Gastroesophageal sphincter (tissue), 4 donors: ENCODE results near the gene LINC01488. TPM values are rescaled to one million over a fixed set of nuclear protein-coding genes. Genes with fewer than 3 reads are reported as not detected.

Experiments used
- ATAC-seq: fragments of 150-250 bp; one replicate; pipeline ENCODE4 v1.9.1; 2016; ENCODE audit warnings: mild to moderate bottlenecking, moderate library complexity
- H3K27ac ChIP-seq, 4 donors: fragments of 200-600 bp; sonication (generic) in 3 of 4; 1 replicate in 3 of 4; 2 replicates in 1 of 4; pipeline ENCODE4 v1.5.1; 2016 to 2019
- H3K27me3 ChIP-seq: fragments of 200-600 bp; sonication (generic); one replicate; pipeline ENCODE4 v1.5.1; 2019
- H3K36me3 ChIP-seq, 2 donors: fragments of 200-600 bp; sonication (generic); one replicate each; pipeline ENCODE4 v1.5.1; 2019; ENCODE audit warnings: control low read depth in 1 of 2
- H3K4me1 ChIP-seq, 3 donors: fragments of 200-600 bp; sonication (generic); 1 replicate in 2 of 3; 2 replicates in 1 of 3; pipeline ENCODE4 v1.5.1; 2016 to 2019; ENCODE audit warnings: control low read depth in 2 of 3
- H3K4me3 ChIP-seq, 2 donors: fragments of 200-600 bp; sonication (generic); one replicate each; pipeline ENCODE4 v1.5.1; 2019; ENCODE audit warnings: mild to moderate bottlenecking in 1 of 2, moderate library complexity in 1 of 2
- H3K9me3 ChIP-seq, 3 donors: fragments of 200-600 bp; sonication (generic); one replicate each; pipeline ENCODE4 v1.5.1; 2017 to 2019; ENCODE audit warnings: control low read depth in 2 of 3
- EP300 ChIP-seq: sonication (generic); formaldehyde crosslinking; IDR thresholded peaks from one replicate; pipeline ENCODE4 v1.6.1; 2017; ENCODE audit warnings: antibody characterized with exemption, mild to moderate bottlenecking
- POLR2A ChIP-seq, 2 donors: fragments of 450-650 bp; IDR thresholded peaks; one replicate each; pipeline ENCODE4 v1.6.1; 2017; ENCODE audit warnings: antibody characterized with exemption in 2 of 2, mild to moderate bottlenecking in 2 of 2, moderate library complexity in 1 of 2
- POLR2AphosphoS5 ChIP-seq: sonication (generic); formaldehyde crosslinking; IDR thresholded peaks from one replicate; pipeline ENCODE4 v1.6.1; 2017; ENCODE audit warnings: antibody characterized with exemption
- WGBS, 2 donors: methylation state at CpG; one replicate each; pipeline ENCODE4 v1.1.5; 2018; ENCODE audit warnings: low coverage in 1 of 2; 5-methylcytosine and 5-hydroxymethylcytosine counted together
- total RNA-seq, 4 donors: library from RNA; depleted of rRNA; stranded (reverse); fragments of >200 nt; gene quantifications; one replicate each; pipeline ENCODE4 v1.1.0, GENCODE V29; 2016
- TF ChIP-seq, protein P1 (sequence below), 4 experiments: fragments of 200-600 bp in 2 of 4; fragments of 450-650 bp in 2 of 4; sonication (generic) in 1 of 4; IDR thresholded peaks; one replicate each; pipeline ENCODE4 v1.5.1; 2017 to 2019; ENCODE audit warnings: antibody characterized with exemption in 4 of 4, mild to moderate bottlenecking in 2 of 4, moderate library complexity in 2 of 4

The LINC01488 gene
- total RNA-seq, 4 donors from 2014 or later, result not detected

DNA sequence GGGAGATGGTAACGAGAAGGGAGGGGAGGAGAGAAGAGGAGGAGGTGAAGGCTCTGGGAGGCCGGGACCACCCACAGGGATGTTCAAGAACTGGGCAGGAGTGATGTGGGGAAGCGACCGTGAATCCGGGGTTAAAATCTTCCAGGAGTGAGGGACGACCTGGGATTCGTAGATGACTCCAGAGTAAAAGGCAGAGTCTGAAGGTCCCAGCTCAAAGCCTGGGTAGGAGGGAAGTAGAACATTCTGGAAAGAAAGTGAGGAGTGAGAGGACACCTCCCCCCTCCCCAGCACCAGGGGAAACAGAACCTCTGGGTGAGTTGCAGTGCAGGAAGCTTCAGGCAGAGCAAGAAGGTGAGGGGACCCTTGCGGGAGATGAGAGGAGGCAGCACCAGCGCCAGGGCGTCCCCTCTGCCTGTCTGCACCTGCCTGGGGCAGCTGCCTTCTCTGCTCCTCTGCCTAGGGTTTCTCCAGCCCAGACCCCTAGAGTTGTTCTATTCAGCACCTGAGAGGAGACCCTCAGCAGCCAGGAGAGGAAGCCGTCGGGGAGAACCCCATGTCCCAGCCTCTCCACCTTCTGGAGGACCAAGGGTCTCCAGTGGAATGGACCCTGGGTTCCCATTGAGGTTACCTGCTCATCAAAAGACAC, 49.7 kb downstream of the LINC01488 start:
- Histone ChIP-seq H3K36me3 (no peaks in the 10 kb centered on the region), H3K4me3 (no peak overlapping the region), H3K27ac (no peak overlapping the region), H3K4me1 (no peaks in the 10 kb centered on the region), H3K9me3 (no peaks in the 10 kb centered on the region), H3K27me3 (peaks cover 8% of the 10 kb centered on the region)
- WGBS, 2 donors, result 66 to 70% methylated on average over 7 to 10 of the region's 12 CpGs
- TF ChIP-seq, protein P1, sequence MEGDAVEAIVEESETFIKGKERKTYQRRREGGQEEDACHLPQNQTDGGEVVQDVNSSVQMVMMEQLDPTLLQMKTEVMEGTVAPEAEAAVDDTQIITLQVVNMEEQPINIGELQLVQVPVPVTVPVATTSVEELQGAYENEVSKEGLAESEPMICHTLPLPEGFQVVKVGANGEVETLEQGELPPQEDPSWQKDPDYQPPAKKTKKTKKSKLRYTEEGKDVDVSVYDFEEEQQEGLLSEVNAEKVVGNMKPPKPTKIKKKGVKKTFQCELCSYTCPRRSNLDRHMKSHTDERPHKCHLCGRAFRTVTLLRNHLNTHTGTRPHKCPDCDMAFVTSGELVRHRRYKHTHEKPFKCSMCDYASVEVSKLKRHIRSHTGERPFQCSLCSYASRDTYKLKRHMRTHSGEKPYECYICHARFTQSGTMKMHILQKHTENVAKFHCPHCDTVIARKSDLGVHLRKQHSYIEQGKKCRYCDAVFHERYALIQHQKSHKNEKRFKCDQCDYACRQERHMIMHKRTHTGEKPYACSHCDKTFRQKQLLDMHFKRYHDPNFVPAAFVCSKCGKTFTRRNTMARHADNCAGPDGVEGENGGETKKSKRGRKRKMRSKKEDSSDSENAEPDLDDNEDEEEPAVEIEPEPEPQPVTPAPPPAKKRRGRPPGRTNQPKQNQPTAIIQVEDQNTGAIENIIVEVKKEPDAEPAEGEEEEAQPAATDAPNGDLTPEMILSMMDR (IDR thresholded peaks at IDR 0.05), result no peak
- TF ChIP-seq POLR2A (IDR thresholded peaks at IDR 0.05), result no peak
- no peak for TF ChIP-seq EP300
- no peak for TF ChIP-seq POLR2AphosphoS5
- ATAC-seq, result no peak

DNA sequence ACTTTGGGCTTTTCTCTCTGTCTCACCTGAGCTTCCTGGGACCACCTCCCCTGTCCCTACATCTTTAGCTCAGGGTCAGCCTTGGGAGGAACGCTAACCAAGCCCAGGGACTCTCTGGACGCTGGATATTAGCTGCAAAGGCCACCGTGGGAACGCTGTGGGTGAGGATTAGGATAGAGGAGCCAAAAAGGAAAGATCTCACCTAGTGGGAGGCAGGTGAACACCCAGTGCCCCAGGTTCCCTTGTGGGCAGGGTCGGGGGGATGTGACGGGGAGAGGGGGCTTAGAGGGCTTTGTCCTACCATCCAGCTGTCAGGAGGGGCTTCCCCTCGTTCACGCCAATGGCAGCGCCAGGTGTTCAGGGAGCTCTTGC, 50.2 kb downstream of the LINC01488 start:
- WGBS, 2 donors, result 77 to 80% methylated on average over 7 to 8 of the region's 9 CpGs

DNA sequence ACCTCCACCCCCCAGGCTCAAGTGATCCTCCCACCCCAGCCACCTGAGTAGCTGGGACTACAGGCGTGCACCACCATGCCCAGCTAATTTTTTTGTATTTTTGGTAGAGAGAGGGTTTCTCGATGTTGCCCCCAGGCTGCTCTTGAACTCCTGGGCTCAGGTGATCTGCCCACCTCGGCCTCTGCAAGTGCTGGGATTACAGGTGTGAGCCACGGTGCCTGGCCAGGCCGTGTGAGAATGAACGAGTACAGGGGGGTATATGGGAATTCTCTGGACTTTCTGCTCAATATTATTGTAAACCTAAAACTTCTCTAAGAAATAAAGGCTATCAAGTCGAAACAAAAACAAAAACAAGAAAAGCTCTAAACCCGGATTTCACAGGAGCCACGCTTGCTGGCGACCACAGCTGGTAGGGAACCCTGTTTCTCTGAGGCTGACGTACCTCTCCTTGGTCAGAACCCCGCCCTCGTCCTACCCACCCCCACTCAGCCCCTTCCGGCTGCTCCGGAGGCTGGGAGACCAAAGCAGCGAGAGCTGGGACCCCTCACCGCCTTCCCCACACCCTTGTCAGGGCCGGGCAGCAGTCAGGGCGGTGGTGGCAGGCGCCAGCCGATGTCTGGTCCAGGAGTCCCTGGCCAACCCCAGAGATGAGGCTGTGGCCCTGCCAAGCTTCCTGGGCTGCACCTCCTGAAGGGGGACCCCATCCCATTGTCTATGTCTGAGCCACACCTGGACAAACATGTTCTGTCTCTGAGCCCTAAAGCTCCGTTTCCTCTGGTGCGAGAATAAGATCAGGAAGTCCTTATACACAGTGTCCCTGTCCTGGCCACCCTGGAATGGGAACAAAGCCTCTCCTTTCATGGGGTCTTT, 52.1 kb downstream of the LINC01488 start:
- Histone ChIP-seq H3K9me3 (no peaks in the 10 kb centered on the region), H3K4me1 (peaks cover 0 to under 1% (median 0%) of the 10 kb centered on the region in 3 donors), H3K27ac (no peak overlapping the region), H3K36me3 (no peaks in the 10 kb centered on the region), H3K4me3 (no peak overlapping the region), H3K27me3 (peaks cover 8% of the 10 kb centered on the region)
- TF ChIP-seq POLR2A (IDR thresholded peaks at IDR 0.05) (no peak), EP300 (no peak), POLR2AphosphoS5 (no peak)
- TF ChIP-seq, protein P1 (IDR thresholded peaks at IDR 0.05), result no peak
- 67 to 86% methylated on average over 1 to 8 of the region's 23 CpGs for WGBS, 2 donors
- ATAC-seq, result no peak

More for the DNA sequence above, 50.2 kb downstream of the LINC01488 start:
- H3K4me3 ChIP-seq, result no peak overlapping the region
- H3K27me3 ChIP-seq, result peaks cover 8% of the 10 kb centered on the region
- no peaks in the 10 kb centered on the region for H3K36me3 ChIP-seq
- no peaks in the 10 kb centered on the region for H3K4me1 ChIP-seq
- ATAC-seq, result no peak
- no peak for TF ChIP-seq EP300
- no peak for TF ChIP-seq POLR2AphosphoS5
- TF ChIP-seq, protein P1 (IDR thresholded peaks at IDR 0.05), result no peak
- TF ChIP-seq POLR2A (IDR thresholded peaks at IDR 0.05), result no peak
- no peak overlapping the region for H3K27ac ChIP-seq
- no peaks in the 10 kb centered on the region for H3K9me3 ChIP-seq

DNA sequence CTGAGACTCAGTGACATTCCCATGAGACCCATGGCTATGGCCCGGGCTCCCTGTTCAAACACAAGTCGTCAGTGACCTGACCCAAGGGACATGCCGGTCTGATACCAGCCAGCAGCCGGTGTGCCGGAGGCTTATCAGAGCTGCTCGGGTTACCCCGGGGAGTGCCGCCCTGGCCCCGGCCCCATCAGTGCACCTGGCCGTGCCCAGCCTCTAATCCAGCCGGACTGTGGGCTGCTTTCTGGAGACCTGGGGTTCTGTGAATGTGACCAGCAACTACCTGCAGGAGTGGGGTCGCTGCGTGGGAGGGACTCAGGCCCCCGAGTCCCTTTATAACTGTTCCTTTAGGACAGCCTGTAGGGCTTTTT, 52.7 kb downstream of the LINC01488 start:
- no peaks in the 10 kb centered on the region for H3K36me3 ChIP-seq
- H3K4me1 ChIP-seq, result peaks cover 0 to 7% (median 0%) of the 10 kb centered on the region in 3 donors
- ATAC-seq, result no peak
- peaks cover 8% of the 10 kb centered on the region for H3K27me3 ChIP-seq
- no peak overlapping the region for H3K4me3 ChIP-seq
- TF ChIP-seq POLR2A (IDR thresholded peaks at IDR 0.05) (no peak), EP300 (no peak), POLR2AphosphoS5 (no peak)
- TF ChIP-seq, protein P1 (IDR thresholded peaks at IDR 0.05), result no peak
- H3K9me3 ChIP-seq, result no peaks in the 10 kb centered on the region
- no peak overlapping the region for H3K27ac ChIP-seq
- 40% methylated on average over 1 of the region's 14 CpGs; no CpG with 5 or more reads in 1 of the 2 donors for WGBS, 2 donors
